PC-9 (cell line): Measurements from ENCODE around the gene CACNA1S. TPM values are rescaled to one million over a fixed set of nuclear protein-coding genes. Genes with fewer than 3 reads are reported as not detected.

Source experiments
- BruUV-seq: library from RNA; stranded (reverse); fragments of 400-500 nt; replicated peaks from 2 replicates; lab custom pipeline; 2021; lab: Mats Ljungman, UMichigan
- CTCF ChIA-PET: fragments of 300-600 bp; sonication (Branson Sonifier 250); formaldehyde crosslinking; loops from one replicate; lab custom pipeline; 2022; ENCODE audit warnings: antibody characterized with exemption; lab: Charles Lee
- POLR2A ChIA-PET: fragments of 300-600 bp; sonication (Branson Sonifier 250); formaldehyde crosslinking; loops from one replicate; lab custom pipeline; 2022; ENCODE audit warnings: antibody characterized with exemption; ENCODE audit not compliant: unreplicated experiment; lab: Charles Lee
- DNase-seq, 2 experiments: peaks; one replicate each; pipeline versions ENCODE4 v3.0.0 to v3.0.0-alpha.2; 2015 to 2022; ENCODE audit warnings: mixed read lengths in 1 of 2
- H2AFZ ChIP-seq: fragments of 200-600 bp; sonication (generic); 2 replicates; pipeline ENCODE4 v1.8.1; 2017; ENCODE audit warnings: antibody characterized with exemption
- H3F3A ChIP-seq: fragments of 200-600 bp; sonication (generic); 2 replicates; pipeline ENCODE4 v1.8.1; 2017; ENCODE audit warnings: antibody characterized with exemption, mild to moderate bottlenecking, low read depth; ENCODE audit not compliant: insufficient read depth
- H3K27ac ChIP-seq: fragments of 200-600 bp; sonication (generic); 2 replicates; pipeline ENCODE4 v1.6.1; 2016; ENCODE audit warnings: mixed run types
- H3K27me3 ChIP-seq: fragments of 200-600 bp; sonication (generic); 2 replicates; pipeline ENCODE4 v1.6.1; 2016; ENCODE audit warnings: low read depth, mixed run types; ENCODE audit not compliant: insufficient read depth
- H3K36me3 ChIP-seq: fragments of 200-600 bp; sonication (generic); 2 replicates; pipeline ENCODE4 v1.6.1; 2016; ENCODE audit warnings: low read depth, mixed run types
- H3K4me1 ChIP-seq: fragments of 200-600 bp; sonication (generic); replicated peaks from 2 replicates; pipeline ENCODE4 v1.6.1; 2016; ENCODE audit warnings: mixed run types; ENCODE audit not compliant: insufficient read depth
- H3K4me2 ChIP-seq: fragments of 200-600 bp; sonication (generic); 2 replicates; pipeline ENCODE4 v1.6.1; 2017; ENCODE audit warnings: mixed run types
- H3K4me3 ChIP-seq: fragments of 200-600 bp; sonication (generic); 2 replicates; pipeline ENCODE4 v1.6.1; 2016; ENCODE audit warnings: mixed run types
- H3K79me2 ChIP-seq: fragments of 200-600 bp; sonication (generic); 2 replicates; pipeline ENCODE4 v1.6.1; 2017; ENCODE audit warnings: low read depth, mixed run types
- H3K9me2 ChIP-seq: fragments of 200-600 bp; sonication (generic); 2 replicates; pipeline ENCODE4 v1.8.1; 2017; ENCODE audit warnings: mild to moderate bottlenecking; ENCODE audit not compliant: insufficient read depth
- H3K9me3 ChIP-seq: fragments of 200-600 bp; sonication (generic); 2 replicates; pipeline ENCODE4 v1.8.1; 2016; ENCODE audit warnings: low read depth; ENCODE audit not compliant: insufficient read depth
- H4K20me1 ChIP-seq: fragments of 200-600 bp; sonication (generic); 2 replicates; pipeline ENCODE4 v1.8.1; 2017; ENCODE audit not compliant: insufficient read depth
- CTCF ChIP-seq: fragments of 200-600 bp; sonication (generic); conservative IDR thresholded peaks from 2 replicates; pipeline ENCODE4 v1.6.1; 2017; ENCODE audit warnings: mixed run types, antibody characterized with exemption, mild to moderate bottlenecking, moderate library complexity
- EZH2 ChIP-seq: fragments of 200-600 bp; sonication (generic); IDR thresholded peaks from 2 replicates; pipeline ENCODE4 v1.8.0; 2017; ENCODE audit warnings: antibody characterized with exemption, low read depth
- intact Hi-C: fragments of 100-400 bp; cut with micrococcal nuclease; formaldehyde crosslinking; loops from one replicate; pipeline ENCODE4 v1.10.0; 2022; ENCODE audit not compliant: unreplicated experiment
- total RNA-seq: library from RNA; stranded (reverse); gene quantifications from 2 replicates; pipeline ENCODE4 v1.2.3, GENCODE V29; 2021

Gene CACNA1S
- total RNA-seq, 1 experiment from 2014 or later, result not detected

- Histone ChIP-seq H3K4me1 (no peaks in the 10 kb centered on the region), H2AFZ (no peak overlapping the region), H3K79me2 (no peaks in the 10 kb centered on the region), H3K36me3 (no peaks in the 10 kb centered on the region), H3K27me3 (no peaks in the 10 kb centered on the region), H4K20me1 (no peaks in the 10 kb centered on the region), H3K9me2 (no peaks in the 10 kb centered on the region), H3K4me3 (no peak overlapping the region), H3F3A (no peaks in the 10 kb centered on the region), H3K9me3 (no peaks in the 10 kb centered on the region), H3K27ac (no peak overlapping the region), H3K4me2 (no peak overlapping the region)
- no TSS peak for BruUV-seq
- DNase-seq, result no peak
- ChIA-PET POLR2A (no interaction called here), CTCF (no interaction called here)
- intact Hi-C loops, result no loop called here
- TF ChIP-seq CTCF (no peak), EZH2 (no peak)
These were observed 121.1 kb downstream of the CACNA1S start for GRCh38 chr1:200991097-200991614.

- POLR2A ChIA-PET, result no interaction called here
- Histone ChIP-seq H3K27ac (no peak overlapping the region), H4K20me1 (no peaks in the 10 kb centered on the region), H3K4me1 (no peaks in the 10 kb centered on the region), H3K36me3 (no peaks in the 10 kb centered on the region), H3K9me3 (no peaks in the 10 kb centered on the region), H3K9me2 (no peaks in the 10 kb centered on the region), H3K79me2 (no peaks in the 10 kb centered on the region), H3K4me2 (no peak overlapping the region), H3F3A (no peaks in the 10 kb centered on the region), H3K4me3 (no peak overlapping the region), H3K27me3 (no peaks in the 10 kb centered on the region), H2AFZ (no peak overlapping the region)
- DNase-seq, result no peak
- CTCF ChIA-PET, result interaction anchor here (0.6 kb wide), 1 partner anchor 164 kb away, joined by 7 read pairs; the partner anchor contains the start of gene TMEM9
- TF ChIP-seq EZH2 (no peak), CTCF (no peak)
- intact Hi-C loops, result no loop called here
- no TSS peak for BruUV-seq
These were observed 122.1 kb downstream of the CACNA1S start for GRCh38 chr1:200990114-200990513.

Other genes with a start within 250 kb of the CACNA1S start
- not detected in 2 replicates for gene GPR25, start 239.4 kb downstream of the CACNA1S start, total RNA-seq
- 49.8 and 64.8 TPM in 2 replicates for gene INAVA, start 217.5 kb downstream of the CACNA1S start, total RNA-seq
- gene KIF21B, start 88.7 kb downstream of the CACNA1S start, total RNA-seq, result 1.9 and 3.7 TPM in 2 replicates
- 0.24 and 0.38 TPM in 2 replicates for gene ASCL5, start 14.8 kb upstream of the CACNA1S start, total RNA-seq
- 92.9 and 94.3 TPM in 2 replicates for gene TMEM9, start 42.0 kb upstream of the CACNA1S start, total RNA-seq
- gene IGFN1, start 78.4 kb upstream of the CACNA1S start, total RNA-seq, result 4.3 TPM in 2 replicates
- gene PKP1, start 171.1 kb upstream of the CACNA1S start, total RNA-seq, result 0.94 and 1.1 TPM in 2 replicates